HepG2 (cell line): ENCODE data around the gene ETV6. TPM values are rescaled to one million over a fixed set of nuclear protein-coding genes. Genes with fewer than 3 reads are reported as not detected.

Experiments
- ARNTL ChIP-seq: sonication (generic); formaldehyde crosslinking; IDR thresholded peaks from 2 replicates; pipeline ENCODE4 v1.4.0; 2020; ENCODE audit warnings: mild to moderate bottlenecking, missing genetic modification reagents
- CEBPB ChIP-seq: IDR thresholded peaks from 2 replicates; pipeline ENCODE4 v1.6.1; 2011; ENCODE audit warnings: low read depth, low read length, improper control_type of control experiment, borderline replicate concordance
- HMGA1 ChIP-seq: sonication (generic); formaldehyde crosslinking; conservative IDR thresholded peaks from 2 replicates; pipeline ENCODE4 v1.4.0; 2020; ENCODE audit warnings: missing genetic modification reagents
- IRF2 ChIP-seq: IDR thresholded peaks from 2 replicates; pipeline ENCODE4 v1.6.1; 2018; ENCODE audit warnings: missing genetic modification reagents, missing compliant biosample characterization
- KLF6 ChIP-seq: IDR thresholded peaks from 2 replicates; pipeline ENCODE4 v1.8.0; 2016; ENCODE audit warnings: missing biosample characterization, missing genetic modification reagents
- NR2F6 ChIP-seq, 2 experiments: IDR thresholded peaks; 2 replicates each; pipeline ENCODE4 v1.6.1; 2016; ENCODE audit warnings: antibody characterized with exemption in 1 of 2, mild to moderate bottlenecking in 1 of 2
- POLR2G ChIP-seq: fragments of 200-400 bp; formaldehyde crosslinking; IDR thresholded peaks from 2 replicates; pipeline ENCODE4 v1.6.1; 2018; ENCODE audit warnings: mild to moderate bottlenecking, low read depth, low read length, moderate library complexity
- SRY ChIP-seq: sonication (generic); formaldehyde crosslinking; IDR thresholded peaks from 2 replicates; pipeline ENCODE4 v1.8.0; 2022; ENCODE audit warnings: mild to moderate bottlenecking, missing genetic modification reagents
- TAF1 ChIP-seq: sonication (generic); formaldehyde crosslinking; IDR thresholded peaks from 2 replicates; pipeline ENCODE4 v1.4.0; 2020; ENCODE audit warnings: missing genetic modification reagents
- ZBTB7B ChIP-seq: sonication (generic); formaldehyde crosslinking; IDR thresholded peaks from 2 replicates; pipeline ENCODE4 v1.4.0; 2020; ENCODE audit warnings: missing genetic modification reagents
- ZFX ChIP-seq: sonication (generic); formaldehyde crosslinking; IDR thresholded peaks from 2 replicates; pipeline ENCODE4 v1.4.0; 2020; ENCODE audit warnings: mild to moderate bottlenecking, low read depth, missing genetic modification reagents, moderate library complexity
- ZNF558 ChIP-seq: sonication (generic); formaldehyde crosslinking; IDR thresholded peaks from 2 replicates; pipeline ENCODE4 v1.9.0; 2022; ENCODE audit warnings: mild to moderate bottlenecking, missing genetic modification reagents, borderline replicate concordance
- polyA plus RNA-seq, 8 experiments: library from polyadenylated mRNA; depleted of rRNA in 3 of 8; stranded (reverse) in 7 of 8; unstranded in 1 of 8; fragments of >200 nt; fragmentation: Illumina TruSeq in 4 of 8; extraction: Trizol in 4 of 8; gene quantifications; 2 replicates each; pipeline versions ENCODE4 v1.2.1 to v1.2.3, GENCODE V29; 2011 to 2016; ENCODE audit warnings: low read depth in 4 of 8, missing spikeins in 1 of 8, mixed read lengths in 1 of 8; ENCODE audit not compliant: insufficient read depth in 1 of 8
- total RNA-seq, 5 experiments: library from RNA; depleted of rRNA; stranded (reverse); fragments of >200 nt; fragmentation: Illumina TruSeq; extraction: Trizol; gene quantifications; 2 replicates each; pipeline ENCODE4 v1.2.3, GENCODE V29; 2016; ENCODE audit warnings: low read depth in 1 of 5
- TF ChIP-seq, protein P1 (sequence below): sonication (generic); formaldehyde crosslinking; IDR thresholded peaks from 2 replicates; pipeline ENCODE4 v1.5.1; 2020; ENCODE audit warnings: mild to moderate bottlenecking, missing genetic modification reagents, moderate library complexity
- TF ChIP-seq, protein P2 (sequence below): sonication (generic); formaldehyde crosslinking; IDR thresholded peaks from 2 replicates; pipeline ENCODE4 v1.8.0; 2022; ENCODE audit warnings: missing genetic modification reagents, mild to moderate bottlenecking, borderline replicate concordance
- TF ChIP-seq, protein P3 (sequence below): sonication (generic); formaldehyde crosslinking; IDR thresholded peaks from 2 replicates; pipeline ENCODE4 v1.4.0; 2020; ENCODE audit warnings: mild to moderate bottlenecking, missing genetic modification reagents
- TF ChIP-seq, protein P4 (sequence below): sonication (generic); formaldehyde crosslinking; IDR thresholded peaks from 2 replicates; pipeline ENCODE4 v1.5.1; 2020; ENCODE audit warnings: missing genetic modification reagents, mild to moderate bottlenecking, borderline replicate concordance
- TF ChIP-seq, protein P5 (sequence below): sonication (generic); formaldehyde crosslinking; IDR thresholded peaks from 2 replicates; pipeline ENCODE4 v1.5.0; 2020; ENCODE audit warnings: missing genetic modification reagents

Gene ETV6
- total and polyA plus RNA-seq, 2 of the 13 experiments (the other 11 are each of a cell fraction or from before 2014, with no cell fraction given): 2.2 to 3.0 TPM

DNA sequence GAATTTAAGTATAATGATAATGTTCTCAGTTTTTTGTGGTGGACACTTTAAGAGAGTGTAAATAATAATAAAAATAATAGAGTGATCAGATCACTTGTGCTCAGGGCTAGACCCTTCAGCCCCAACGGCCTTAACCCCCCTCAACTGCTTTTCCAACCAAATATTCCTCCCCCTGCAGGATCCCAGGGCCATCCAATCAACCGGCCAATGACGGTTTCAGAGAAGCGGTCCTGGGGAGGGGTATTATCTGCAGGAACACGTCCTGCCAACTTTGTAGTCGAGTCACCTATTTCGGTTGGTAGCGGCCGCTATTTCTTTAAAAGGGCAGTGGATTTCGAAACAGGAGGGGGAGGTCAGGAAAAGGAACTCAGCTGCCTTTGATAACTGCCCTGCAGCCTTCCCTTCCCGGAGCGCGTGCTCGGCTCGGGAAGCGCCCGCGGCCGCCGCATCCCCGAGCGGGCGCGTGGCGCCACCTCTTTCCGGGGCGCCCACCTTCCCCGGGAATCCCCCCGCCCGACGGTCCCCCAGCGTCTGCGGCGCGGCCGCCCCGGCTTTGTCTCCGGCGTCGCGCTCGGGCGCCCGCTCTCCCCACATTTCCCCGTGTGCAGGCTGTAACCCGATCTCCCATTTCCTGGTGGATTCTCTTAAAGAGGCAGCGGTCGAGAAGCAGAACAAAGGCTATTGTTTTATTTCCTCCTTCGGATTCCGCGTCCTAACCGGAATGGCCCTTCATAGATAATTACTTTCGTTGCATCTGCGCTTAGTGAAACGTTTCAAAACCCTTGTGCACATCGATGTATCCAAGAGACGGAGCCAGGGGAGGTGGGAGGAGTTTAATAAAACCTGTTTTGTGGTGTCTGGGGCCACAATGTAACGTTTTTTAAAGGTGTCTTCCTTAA is 711 bp upstream of the ETV6 start (continued):
- TF ChIP-seq, protein P1, sequence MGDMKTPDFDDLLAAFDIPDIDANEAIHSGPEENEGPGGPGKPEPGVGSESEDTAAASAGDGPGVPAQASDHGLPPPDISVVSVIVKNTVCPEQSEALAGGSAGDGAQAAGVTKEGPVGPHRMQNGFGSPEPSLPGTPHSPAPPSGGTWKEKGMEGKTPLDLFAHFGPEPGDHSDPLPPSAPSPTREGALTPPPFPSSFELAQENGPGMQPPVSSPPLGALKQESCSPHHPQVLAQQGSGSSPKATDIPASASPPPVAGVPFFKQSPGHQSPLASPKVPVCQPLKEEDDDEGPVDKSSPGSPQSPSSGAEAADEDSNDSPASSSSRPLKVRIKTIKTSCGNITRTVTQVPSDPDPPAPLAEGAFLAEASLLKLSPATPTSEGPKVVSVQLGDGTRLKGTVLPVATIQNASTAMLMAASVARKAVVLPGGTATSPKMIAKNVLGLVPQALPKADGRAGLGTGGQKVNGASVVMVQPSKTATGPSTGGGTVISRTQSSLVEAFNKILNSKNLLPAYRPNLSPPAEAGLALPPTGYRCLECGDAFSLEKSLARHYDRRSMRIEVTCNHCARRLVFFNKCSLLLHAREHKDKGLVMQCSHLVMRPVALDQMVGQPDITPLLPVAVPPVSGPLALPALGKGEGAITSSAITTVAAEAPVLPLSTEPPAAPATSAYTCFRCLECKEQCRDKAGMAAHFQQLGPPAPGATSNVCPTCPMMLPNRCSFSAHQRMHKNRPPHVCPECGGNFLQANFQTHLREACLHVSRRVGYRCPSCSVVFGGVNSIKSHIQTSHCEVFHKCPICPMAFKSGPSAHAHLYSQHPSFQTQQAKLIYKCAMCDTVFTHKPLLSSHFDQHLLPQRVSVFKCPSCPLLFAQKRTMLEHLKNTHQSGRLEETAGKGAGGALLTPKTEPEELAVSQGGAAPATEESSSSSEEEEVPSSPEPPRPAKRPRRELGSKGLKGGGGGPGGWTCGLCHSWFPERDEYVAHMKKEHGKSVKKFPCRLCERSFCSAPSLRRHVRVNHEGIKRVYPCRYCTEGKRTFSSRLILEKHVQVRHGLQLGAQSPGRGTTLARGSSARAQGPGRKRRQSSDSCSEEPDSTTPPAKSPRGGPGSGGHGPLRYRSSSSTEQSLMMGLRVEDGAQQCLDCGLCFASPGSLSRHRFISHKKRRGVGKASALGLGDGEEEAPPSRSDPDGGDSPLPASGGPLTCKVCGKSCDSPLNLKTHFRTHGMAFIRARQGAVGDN (CRISPR knock-in tag): peak; percentile 83
- TF ChIP-seq ARNTL (CRISPR knock-in tag): 0 out of 2 replicates have a peak, but pooled peaks have one; percentile 23
- TF ChIP-seq SRY (CRISPR knock-in tag): peak; percentile 49; the same call in 1 of the 2 replicates
- peak; percentile 55 for TF ChIP-seq TAF1 (CRISPR knock-in tag)
- TF ChIP-seq ZFX (CRISPR knock-in tag): peak; percentile 44
- TF ChIP-seq ZBTB7B (CRISPR knock-in tag): peak; percentile 69; the same call in 1 of the 2 replicates
- TF ChIP-seq, protein P2, sequence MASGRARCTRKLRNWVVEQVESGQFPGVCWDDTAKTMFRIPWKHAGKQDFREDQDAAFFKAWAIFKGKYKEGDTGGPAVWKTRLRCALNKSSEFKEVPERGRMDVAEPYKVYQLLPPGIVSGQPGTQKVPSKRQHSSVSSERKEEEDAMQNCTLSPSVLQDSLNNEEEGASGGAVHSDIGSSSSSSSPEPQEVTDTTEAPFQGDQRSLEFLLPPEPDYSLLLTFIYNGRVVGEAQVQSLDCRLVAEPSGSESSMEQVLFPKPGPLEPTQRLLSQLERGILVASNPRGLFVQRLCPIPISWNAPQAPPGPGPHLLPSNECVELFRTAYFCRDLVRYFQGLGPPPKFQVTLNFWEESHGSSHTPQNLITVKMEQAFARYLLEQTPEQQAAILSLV (CRISPR knock-in tag): peak; percentile 64; the same call in 1 of the 2 replicates
- TF ChIP-seq KLF6: peak; percentile 63
- peak; percentile 42; the same call in 1 of the 2 replicates for TF ChIP-seq IRF2 (CRISPR knock-in tag)
- TF ChIP-seq, protein P3, sequence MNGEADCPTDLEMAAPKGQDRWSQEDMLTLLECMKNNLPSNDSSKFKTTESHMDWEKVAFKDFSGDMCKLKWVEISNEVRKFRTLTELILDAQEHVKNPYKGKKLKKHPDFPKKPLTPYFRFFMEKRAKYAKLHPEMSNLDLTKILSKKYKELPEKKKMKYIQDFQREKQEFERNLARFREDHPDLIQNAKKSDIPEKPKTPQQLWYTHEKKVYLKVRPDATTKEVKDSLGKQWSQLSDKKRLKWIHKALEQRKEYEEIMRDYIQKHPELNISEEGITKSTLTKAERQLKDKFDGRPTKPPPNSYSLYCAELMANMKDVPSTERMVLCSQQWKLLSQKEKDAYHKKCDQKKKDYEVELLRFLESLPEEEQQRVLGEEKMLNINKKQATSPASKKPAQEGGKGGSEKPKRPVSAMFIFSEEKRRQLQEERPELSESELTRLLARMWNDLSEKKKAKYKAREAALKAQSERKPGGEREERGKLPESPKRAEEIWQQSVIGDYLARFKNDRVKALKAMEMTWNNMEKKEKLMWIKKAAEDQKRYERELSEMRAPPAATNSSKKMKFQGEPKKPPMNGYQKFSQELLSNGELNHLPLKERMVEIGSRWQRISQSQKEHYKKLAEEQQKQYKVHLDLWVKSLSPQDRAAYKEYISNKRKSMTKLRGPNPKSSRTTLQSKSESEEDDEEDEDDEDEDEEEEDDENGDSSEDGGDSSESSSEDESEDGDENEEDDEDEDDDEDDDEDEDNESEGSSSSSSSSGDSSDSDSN: peak; percentile 49; the same call in 1 of the 2 replicates
- TF ChIP-seq HMGA1 (CRISPR knock-in tag): no peak
- TF ChIP-seq, protein P4, sequence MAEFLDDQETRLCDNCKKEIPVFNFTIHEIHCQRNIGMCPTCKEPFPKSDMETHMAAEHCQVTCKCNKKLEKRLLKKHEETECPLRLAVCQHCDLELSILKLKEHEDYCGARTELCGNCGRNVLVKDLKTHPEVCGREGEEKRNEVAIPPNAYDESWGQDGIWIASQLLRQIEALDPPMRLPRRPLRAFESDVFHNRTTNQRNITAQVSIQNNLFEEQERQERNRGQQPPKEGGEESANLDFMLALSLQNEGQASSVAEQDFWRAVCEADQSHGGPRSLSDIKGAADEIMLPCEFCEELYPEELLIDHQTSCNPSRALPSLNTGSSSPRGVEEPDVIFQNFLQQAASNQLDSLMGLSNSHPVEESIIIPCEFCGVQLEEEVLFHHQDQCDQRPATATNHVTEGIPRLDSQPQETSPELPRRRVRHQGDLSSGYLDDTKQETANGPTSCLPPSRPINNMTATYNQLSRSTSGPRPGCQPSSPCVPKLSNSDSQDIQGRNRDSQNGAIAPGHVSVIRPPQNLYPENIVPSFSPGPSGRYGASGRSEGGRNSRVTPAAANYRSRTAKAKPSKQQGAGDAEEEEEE: no peak
- TF ChIP-seq POLR2G: peak; percentile 84
- no peak for TF ChIP-seq NR2F6 (IDR thresholded peaks at IDR 0.05)
- 0 out of 2 replicates have a peak, but pooled peaks have one; percentile 15 for TF ChIP-seq NR2F6 (CRISPR knock-in tag; IDR thresholded peaks at IDR 0.05)
- peak; percentile 27; the same call in 1 of the 2 replicates for TF ChIP-seq ZNF558 (CRISPR knock-in tag)
- TF ChIP-seq CEBPB: peak; percentile 90
- TF ChIP-seq, protein P5, sequence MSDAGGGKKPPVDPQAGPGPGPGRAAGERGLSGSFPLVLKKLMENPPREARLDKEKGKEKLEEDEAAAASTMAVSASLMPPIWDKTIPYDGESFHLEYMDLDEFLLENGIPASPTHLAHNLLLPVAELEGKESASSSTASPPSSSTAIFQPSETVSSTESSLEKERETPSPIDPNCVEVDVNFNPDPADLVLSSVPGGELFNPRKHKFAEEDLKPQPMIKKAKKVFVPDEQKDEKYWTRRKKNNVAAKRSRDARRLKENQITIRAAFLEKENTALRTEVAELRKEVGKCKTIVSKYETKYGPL (CRISPR knock-in tag): no peak
